ENCODE results near the gene NRXN2.

NRXN2 gene

GRCh38 chr11:64758330-64759079 lies 35.5 kb upstream of the NRXN2 start:
- no peak overlapping the region for H3K4me2 ChIP-seq (ENCODE audit: low read length)
- H3K4me1 ChIP-seq (ENCODE audit: control insufficient read depth, low read length) = peaks cover 38% of the 10 kb centered on the region
- peaks cover 30% of the 10 kb centered on the region for H3F3A ChIP-seq (ENCODE audit: control insufficient read depth, insufficient read depth)

GRCh38 chr11:64757549-64758329 lies 34.7 kb upstream of the NRXN2 start:
- Histone ChIP-seq H3K9me3 (ENCODE audit: control insufficient read depth, insufficient read depth, low read length) (no peaks in the 10 kb centered on the region), H3K4me2 (ENCODE audit: low read length) (no peak overlapping the region), H3K27me3 (ENCODE audit: control insufficient read depth, low read length) (no peaks in the 10 kb centered on the region), H3K27ac (ENCODE audit: low read depth, low read length) (no peak overlapping the region), H3K4me1 (ENCODE audit: control insufficient read depth, low read length) (peaks cover 35% of the 10 kb centered on the region), H3F3A (ENCODE audit: control insufficient read depth, insufficient read depth) (peaks cover 22% of the 10 kb centered on the region), H4K20me1 (ENCODE audit: control insufficient read depth, insufficient read depth, low read depth, low read length) (peaks cover 12% of the 10 kb centered on the region; the same call in 1 of the 2 replicates), H3K36me3 (ENCODE audit: control insufficient read depth, low read length) (peaks cover 11% of the 10 kb centered on the region), H3K79me2 (ENCODE audit: control insufficient read depth, low read length) (no peaks in the 10 kb centered on the region), H3K4me3 (ENCODE audit: low read length) (no peak overlapping the region), H3K9me2 (replicated peaks; ENCODE audit: control insufficient read depth, low read length) (no peaks in the 10 kb centered on the region)
- TF ChIP-seq EZH2phosphoT487 (IDR thresholded peaks at IDR 0.05; ENCODE audit: borderline replicate concordance, low read length) = no peak
- TF ChIP-seq CTCF (IDR thresholded peaks at IDR 0.05; ENCODE audit: low read depth, low read length, poor library complexity, severe bottlenecking) = no peak

More at GRCh38 chr11:64758330-64759079, 35.5 kb upstream of the NRXN2 start:
- Histone ChIP-seq H3K9me3 (ENCODE audit: control insufficient read depth, insufficient read depth, low read length) (no peaks in the 10 kb centered on the region), H3K36me3 (ENCODE audit: control insufficient read depth, low read length) (peaks cover 19% of the 10 kb centered on the region), H3K4me3 (ENCODE audit: low read length) (no peak overlapping the region), H4K20me1 (ENCODE audit: control insufficient read depth, insufficient read depth, low read depth, low read length) (peaks cover 13% of the 10 kb centered on the region), H3K9me2 (replicated peaks; ENCODE audit: control insufficient read depth, low read length) (no peaks in the 10 kb centered on the region), H3K27ac (ENCODE audit: low read depth, low read length) (no peak overlapping the region), H3K27me3 (ENCODE audit: control insufficient read depth, low read length) (no peaks in the 10 kb centered on the region), H3K79me2 (ENCODE audit: control insufficient read depth, low read length) (no peaks in the 10 kb centered on the region)
- TF ChIP-seq CTCF (IDR thresholded peaks at IDR 0.05; ENCODE audit: low read depth, low read length, poor library complexity, severe bottlenecking) = no peak

GRCh38 chr11:64755681-64756361 lies 32.8 kb upstream of the NRXN2 start:
- Histone ChIP-seq H3K4me2 (ENCODE audit: low read length) (no peak overlapping the region), H4K20me1 (ENCODE audit: control insufficient read depth, insufficient read depth, low read depth, low read length) (peaks cover 3% of the 10 kb centered on the region; the same call in 1 of the 2 replicates), H3K4me3 (ENCODE audit: low read length) (no peak overlapping the region), H3F3A (ENCODE audit: control insufficient read depth, insufficient read depth) (peaks cover 8% of the 10 kb centered on the region), H3K9me3 (ENCODE audit: control insufficient read depth, insufficient read depth, low read length) (no peaks in the 10 kb centered on the region), H3K9me2 (replicated peaks; ENCODE audit: control insufficient read depth, low read length) (no peaks in the 10 kb centered on the region), H3K27me3 (ENCODE audit: control insufficient read depth, low read length) (no peaks in the 10 kb centered on the region), H3K36me3 (ENCODE audit: control insufficient read depth, low read length) (no peaks in the 10 kb centered on the region), H3K27ac (ENCODE audit: low read depth, low read length) (no peak overlapping the region), H3K4me1 (ENCODE audit: control insufficient read depth, low read length) (peaks cover 22% of the 10 kb centered on the region), H3K79me2 (ENCODE audit: control insufficient read depth, low read length) (no peaks in the 10 kb centered on the region)
- TF ChIP-seq CTCF (IDR thresholded peaks at IDR 0.05; ENCODE audit: low read depth, low read length, poor library complexity, severe bottlenecking) (no peak), EZH2phosphoT487 (IDR thresholded peaks at IDR 0.05; ENCODE audit: borderline replicate concordance, low read length) (no peak)
